Measurements from ENCODE around the gene INPP5A.
A peak's percentile ranks its signal among the peaks of the same experiment; 100 is the strongest.

The INPP5A gene

GRCh38 chr10:132536877-132537683 lies 507 bp upstream of the INPP5A start:
- DNase-seq, result peak; percentile 97

- DNase-seq, result no peak
Observed at GRCh38 chr10:132538031-132538789, 623 bp downstream of the INPP5A start.

- DNase-seq, result no peak
Observed at GRCh38 chr10:132538790-132539421, 1.3 kb downstream of the INPP5A start.

GRCh38 chr10:132539431-132539839 lies 1.8 kb downstream of the INPP5A start:
- no peak for DNase-seq

GRCh38 chr10:132539894-132540293 lies 2.3 kb downstream of the INPP5A start:
- no peak for DNase-seq

- DNase-seq, result no peak
Observed at GRCh38 chr10:132540456-132540855, 2.9 kb downstream of the INPP5A start.

- DNase-seq, result no peak
Observed at GRCh38 chr10:132541129-132541528, 3.5 kb downstream of the INPP5A start.

GRCh38 chr10:132541601-132542011 lies 4.0 kb downstream of the INPP5A start:
- no peak for DNase-seq

- no peak for DNase-seq
Observed at GRCh38 chr10:132542086-132542775, 4.6 kb downstream of the INPP5A start.

GRCh38 chr10:132542819-132543218 lies 5.2 kb downstream of the INPP5A start:
- no peak for DNase-seq

- no peak for DNase-seq
Observed at GRCh38 chr10:132543916-132544743, 6.5 kb downstream of the INPP5A start.

GRCh38 chr10:132544744-132545658 lies 7.4 kb downstream of the INPP5A start:
- peak; percentile 16 for DNase-seq

- no peak for DNase-seq
Observed at GRCh38 chr10:132545659-132546367, 8.2 kb downstream of the INPP5A start.

GRCh38 chr10:132546567-132547420 lies 9.2 kb downstream of the INPP5A start:
- DNase-seq, result no peak

GRCh38 chr10:132547421-132547861 lies 9.9 kb downstream of the INPP5A start:
- no peak for DNase-seq

- DNase-seq, result no peak
Observed at GRCh38 chr10:132548106-132548823, 10.7 kb downstream of the INPP5A start.

- no peak for DNase-seq
Observed at GRCh38 chr10:132548869-132549268, 11.3 kb downstream of the INPP5A start.

GRCh38 chr10:132549371-132549770 lies 11.8 kb downstream of the INPP5A start:
- no peak for DNase-seq
